KOPT-K1 (cell line): ENCODE measurements around the gene SERTAD1.

Experiments used
- H3K27ac ChIP-seq: fragments of 200-600 bp; sonication (generic); 2 replicates; pipeline ENCODE4 v1.5.1; 2016; ENCODE audit warnings: antibody characterized with exemption, mild to moderate bottlenecking, low read depth, low read length; ENCODE audit not compliant: poor library complexity, severe bottlenecking
- H3K36me3 ChIP-seq: fragments of 200-600 bp; sonication (generic); 2 replicates; pipeline ENCODE4 v1.5.1; 2017; ENCODE audit warnings: antibody characterized with exemption, mild to moderate bottlenecking, low read length, moderate library complexity; ENCODE audit not compliant: insufficient read depth
- H3K9me3 ChIP-seq: fragments of 200-600 bp; sonication (generic); 2 replicates; pipeline ENCODE4 v1.5.1; 2017; ENCODE audit warnings: antibody characterized with exemption, low read length, mild to moderate bottlenecking; ENCODE audit not compliant: insufficient read depth, poor library complexity, severe bottlenecking

The SERTAD1 gene

DNA sequence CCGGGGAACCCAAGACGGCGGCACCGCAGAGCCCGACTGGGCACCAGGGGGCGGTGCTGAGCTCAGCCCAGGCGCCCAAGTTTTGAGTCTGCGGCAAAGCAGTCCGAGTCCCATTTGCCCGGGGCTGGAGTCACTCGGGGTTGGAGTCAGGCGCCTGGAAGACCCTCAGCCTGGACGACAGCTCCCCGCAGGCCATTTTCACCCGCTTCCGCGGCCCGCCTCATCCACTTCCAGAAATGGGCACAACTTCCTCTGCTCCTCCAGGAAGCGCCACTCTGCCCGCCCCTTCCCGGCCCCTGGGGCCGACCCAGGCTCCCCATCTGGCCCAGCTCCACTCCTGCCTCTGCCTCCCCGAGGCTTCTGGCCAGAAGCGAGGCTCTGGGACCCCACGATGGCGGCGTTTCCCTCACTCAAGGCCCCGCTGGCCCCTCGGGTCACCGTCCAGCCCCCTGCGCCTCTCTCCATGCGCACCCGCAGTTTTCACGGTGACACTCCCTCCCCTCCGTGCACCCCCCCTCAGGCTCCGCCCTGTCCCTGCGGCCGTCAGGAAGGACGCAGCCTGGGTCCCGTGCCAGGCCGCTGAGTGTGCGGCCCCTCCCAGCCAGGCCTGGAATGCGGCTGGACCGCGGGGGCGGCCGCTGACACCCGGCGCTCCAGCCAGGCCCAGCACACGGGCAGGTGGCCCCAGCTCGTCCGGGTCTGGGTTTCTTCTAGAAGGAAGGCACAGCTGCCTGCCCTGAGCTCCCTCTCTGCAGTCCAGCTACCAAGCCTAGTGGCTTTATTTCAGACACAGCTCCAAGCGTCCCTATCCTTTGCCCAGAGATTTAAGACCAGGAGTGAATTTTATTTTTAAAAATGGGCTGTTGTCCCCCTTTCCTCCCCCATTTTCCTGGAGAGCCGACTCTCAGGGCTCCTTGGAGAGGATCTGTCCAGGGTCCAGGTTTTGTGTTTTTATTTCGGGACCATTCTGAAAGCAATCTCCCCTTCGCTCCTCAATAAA is 4.7 kb downstream of the SERTAD1 start:
- Histone ChIP-seq H3K9me3 (no peaks in the 10 kb centered on the region), H3K27ac (peak overlapping the region; percentile 72), H3K36me3 (no peaks in the 10 kb centered on the region)

DNA sequence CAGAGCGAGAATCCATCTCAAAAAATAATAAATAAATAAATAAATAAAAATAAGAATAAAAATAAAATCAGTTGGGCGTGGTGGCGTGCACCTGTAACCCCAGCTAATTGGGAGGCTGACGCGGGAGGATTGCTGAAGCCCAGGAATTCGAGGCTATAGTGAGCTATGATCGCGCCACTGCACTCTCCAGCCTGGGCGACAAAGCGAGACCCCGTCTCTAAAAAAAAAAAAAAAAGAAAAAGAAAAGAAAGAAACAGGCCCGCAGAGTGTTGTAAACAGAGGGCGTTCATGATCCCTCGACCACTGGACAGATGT is 5.4 kb downstream of the SERTAD1 start:
- H3K27ac ChIP-seq, result peak overlapping the region; percentile 72
- H3K36me3 ChIP-seq, result no peaks in the 10 kb centered on the region

DNA sequence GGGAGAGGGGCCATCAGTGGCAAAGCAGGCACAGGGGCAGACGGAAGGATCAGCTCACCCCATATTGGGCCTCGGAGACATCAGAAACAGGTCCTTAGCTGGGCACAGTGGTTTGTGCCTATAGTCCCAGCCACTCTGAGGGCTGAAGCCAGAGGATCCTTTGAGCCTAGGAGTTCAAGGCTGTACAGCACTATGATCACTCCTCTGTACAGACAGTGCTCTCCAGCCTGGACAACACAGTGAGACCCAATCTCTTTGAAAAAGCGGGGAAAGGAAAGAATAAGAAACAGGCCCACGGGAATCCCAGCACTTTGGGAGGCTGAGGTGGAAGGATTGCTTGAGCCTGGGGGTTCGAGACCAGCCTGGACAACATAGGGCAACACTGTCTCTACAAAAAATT is 6.0 kb downstream of the SERTAD1 start:
- no peaks in the 10 kb centered on the region for H3K36me3 ChIP-seq
- H3K9me3 ChIP-seq, result no peaks in the 10 kb centered on the region
- no peak overlapping the region for H3K27ac ChIP-seq

More for the DNA sequence above, 5.4 kb downstream of the SERTAD1 start:
- H3K9me3 ChIP-seq, result no peaks in the 10 kb centered on the region

DNA sequence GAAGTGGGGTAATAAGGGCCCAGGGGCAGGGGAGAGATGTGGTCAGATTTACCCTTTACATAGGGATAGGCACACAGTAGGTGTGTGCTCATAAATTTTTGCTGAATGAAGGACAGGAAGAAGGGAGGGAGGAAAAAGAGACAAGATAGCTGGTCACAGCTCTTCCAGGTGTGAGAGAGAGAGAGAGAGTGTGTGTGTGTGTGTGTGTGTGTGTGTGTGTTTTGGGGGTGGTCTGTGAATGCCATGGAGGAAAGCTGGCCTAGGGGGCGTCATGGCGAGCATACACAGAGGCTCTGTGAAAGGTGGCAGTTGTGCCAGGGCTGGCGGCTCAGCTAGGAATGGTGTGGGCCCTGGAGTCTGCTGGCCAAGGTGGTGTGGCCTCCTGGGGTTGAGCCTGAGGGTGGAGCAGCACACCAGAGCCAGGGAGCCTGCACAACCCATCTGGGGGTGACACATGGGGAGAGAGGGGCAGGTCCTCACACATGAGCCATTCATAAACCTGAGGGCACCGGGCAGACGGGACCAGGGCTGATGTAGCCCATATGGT is 6.7 kb downstream of the SERTAD1 start:
- H3K36me3 ChIP-seq, result no peaks in the 10 kb centered on the region
- H3K27ac ChIP-seq, result no peak overlapping the region
- no peaks in the 10 kb centered on the region for H3K9me3 ChIP-seq

DNA sequence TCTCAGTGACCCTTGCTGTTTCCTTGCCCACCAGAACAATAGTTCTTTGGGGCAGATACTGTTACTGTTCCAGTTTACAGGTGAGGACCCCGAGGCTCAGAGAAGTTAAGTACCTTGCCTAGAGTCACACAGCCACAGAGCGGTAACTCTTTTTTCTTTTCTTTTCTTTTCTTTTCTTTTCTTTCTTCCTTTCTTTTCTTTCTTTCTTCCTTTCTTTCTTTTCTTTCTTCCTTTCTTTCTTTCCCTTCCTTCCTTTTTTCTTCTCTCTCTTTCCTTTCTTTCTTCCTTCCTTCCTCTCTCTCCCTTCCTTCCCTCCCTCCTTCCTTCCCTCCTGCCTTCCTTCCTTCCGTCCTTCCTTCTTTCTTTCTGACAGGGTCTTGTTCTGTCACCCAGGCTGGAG is 7.8 kb downstream of the SERTAD1 start:
- no peak overlapping the region for H3K27ac ChIP-seq
- no peaks in the 10 kb centered on the region for H3K9me3 ChIP-seq

DNA sequence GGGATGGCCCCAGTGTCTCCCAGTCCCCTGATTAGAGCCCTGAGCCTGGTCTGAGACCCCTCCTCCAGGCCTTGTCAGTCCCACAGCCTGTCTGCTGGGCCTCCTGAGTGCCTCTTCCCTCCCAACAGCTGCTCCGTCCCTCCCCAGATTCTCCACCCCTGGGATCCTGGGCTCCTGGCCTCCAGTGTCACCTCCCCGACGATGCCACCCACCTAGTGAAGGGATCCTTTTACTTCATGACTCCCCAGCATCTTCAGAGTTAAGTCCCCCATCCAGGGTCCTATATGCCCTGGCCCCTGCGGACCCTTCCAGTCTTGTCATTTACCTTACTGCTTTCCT is 8.2 kb downstream of the SERTAD1 start:
- Histone ChIP-seq H3K27ac (no peak overlapping the region), H3K9me3 (no peaks in the 10 kb centered on the region), H3K36me3 (no peaks in the 10 kb centered on the region)

More for the DNA sequence above, 7.8 kb downstream of the SERTAD1 start:
- H3K36me3 ChIP-seq, result no peaks in the 10 kb centered on the region

DNA sequence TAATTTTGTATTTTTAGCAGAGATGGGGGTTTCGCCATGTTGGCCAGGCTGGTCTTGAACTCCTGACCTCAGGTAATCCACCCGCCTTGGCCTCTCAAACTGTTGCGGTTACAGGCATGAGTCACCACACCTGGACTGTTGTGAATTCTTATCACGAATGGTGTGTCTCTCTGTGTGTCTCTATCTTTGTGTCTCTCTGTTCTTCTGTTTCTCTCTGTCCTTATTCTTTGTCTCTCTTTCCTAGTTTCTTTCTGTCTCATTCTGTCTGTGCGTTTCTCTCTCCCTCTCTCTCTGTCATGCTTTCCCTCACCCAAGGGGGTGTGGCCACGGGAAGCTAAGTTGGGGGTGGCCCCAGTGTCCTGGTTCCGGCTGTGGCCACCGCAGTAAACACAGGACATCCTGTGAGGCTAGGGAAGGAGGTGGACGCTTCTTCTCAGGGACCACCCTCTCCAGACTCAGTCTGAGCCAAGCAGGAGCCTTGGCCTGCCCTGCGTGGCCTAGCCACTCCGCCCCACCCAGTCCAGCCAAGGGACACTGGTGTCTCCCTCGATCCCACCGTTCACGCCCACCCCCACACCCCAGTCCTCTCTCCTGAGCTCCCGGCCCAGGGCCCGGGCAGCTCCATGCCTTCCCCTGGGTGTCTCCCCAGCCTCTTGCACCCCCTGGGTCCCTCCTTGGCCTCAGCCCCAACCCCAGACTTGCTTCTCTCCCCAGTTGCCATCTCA is 8.7 kb downstream of the SERTAD1 start:
- Histone ChIP-seq H3K9me3 (no peaks in the 10 kb centered on the region), H3K36me3 (no peaks in the 10 kb centered on the region), H3K27ac (no peak overlapping the region)

DNA sequence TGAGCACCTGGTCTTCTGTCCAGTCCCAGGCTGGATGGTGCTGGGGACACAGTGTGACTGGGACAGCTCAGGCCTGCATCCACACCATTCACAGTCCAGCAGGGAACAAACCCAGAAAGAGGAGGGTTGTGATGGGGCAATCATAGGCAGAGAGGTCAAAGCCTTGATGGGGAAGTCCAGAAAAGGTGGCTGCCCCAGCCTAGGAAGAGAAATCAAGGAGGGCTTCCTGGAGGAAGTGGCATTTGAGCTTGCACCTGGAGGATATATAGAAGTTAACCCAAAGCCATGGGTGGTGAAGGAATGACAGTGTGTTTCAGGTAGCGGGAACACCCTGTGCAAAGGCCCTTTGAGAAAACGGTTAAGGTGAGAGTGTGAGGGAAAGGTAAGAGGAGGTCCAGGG is 10.0 kb downstream of the SERTAD1 start:
- H3K27ac ChIP-seq, result no peak overlapping the region
- H3K9me3 ChIP-seq, result no peaks in the 10 kb centered on the region
- H3K36me3 ChIP-seq, result no peaks in the 10 kb centered on the region

DNA sequence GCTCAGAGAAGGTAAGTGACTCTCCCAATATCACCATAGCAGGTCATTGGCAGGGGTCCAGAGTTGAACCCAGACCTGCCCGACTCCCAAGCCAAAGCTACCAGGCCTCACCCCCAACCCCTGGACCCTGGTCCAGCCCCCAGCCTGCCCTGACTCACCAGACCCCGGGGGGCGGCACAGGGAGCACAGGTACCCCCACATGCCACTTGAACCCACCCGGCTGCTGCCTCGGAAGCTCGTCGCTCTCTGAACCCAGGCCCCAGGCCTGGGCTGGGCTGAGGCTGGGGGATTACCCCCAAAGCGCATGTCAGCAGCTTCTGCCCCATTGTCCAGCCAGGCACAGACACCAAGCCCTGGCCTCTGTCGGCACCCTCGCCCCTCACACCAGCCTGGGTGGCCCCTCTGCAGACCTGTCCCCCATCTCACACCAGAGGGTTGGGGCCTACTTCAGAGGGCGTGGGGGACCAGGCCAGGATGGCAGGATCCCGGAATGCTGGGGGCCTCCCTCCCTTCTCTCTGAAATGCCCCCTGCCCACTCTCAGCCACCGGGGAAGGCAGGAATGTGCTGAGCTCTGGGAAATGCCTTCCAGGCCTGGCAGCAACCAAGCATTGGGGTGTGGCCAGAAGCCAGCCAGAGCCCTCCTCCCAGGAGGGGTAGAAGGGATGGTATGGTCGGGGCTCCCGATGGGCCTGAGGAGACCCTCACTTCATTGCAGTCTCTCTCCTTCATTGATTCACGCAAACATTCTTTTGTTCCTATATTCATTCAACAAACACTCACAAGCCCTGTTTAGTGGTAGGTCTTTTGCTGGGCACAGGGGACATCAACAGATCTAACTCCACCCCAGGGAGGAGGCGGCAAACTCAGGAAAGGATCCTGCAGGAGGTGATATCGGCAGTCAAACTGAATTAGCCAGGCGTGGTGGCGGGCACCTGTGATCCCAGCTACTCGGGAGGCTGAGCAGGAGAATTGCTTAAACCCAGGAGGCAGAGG is 11.0 kb downstream of the SERTAD1 start:
- Histone ChIP-seq H3K36me3 (no peaks in the 10 kb centered on the region), H3K27ac (no peak overlapping the region), H3K9me3 (no peaks in the 10 kb centered on the region)

DNA sequence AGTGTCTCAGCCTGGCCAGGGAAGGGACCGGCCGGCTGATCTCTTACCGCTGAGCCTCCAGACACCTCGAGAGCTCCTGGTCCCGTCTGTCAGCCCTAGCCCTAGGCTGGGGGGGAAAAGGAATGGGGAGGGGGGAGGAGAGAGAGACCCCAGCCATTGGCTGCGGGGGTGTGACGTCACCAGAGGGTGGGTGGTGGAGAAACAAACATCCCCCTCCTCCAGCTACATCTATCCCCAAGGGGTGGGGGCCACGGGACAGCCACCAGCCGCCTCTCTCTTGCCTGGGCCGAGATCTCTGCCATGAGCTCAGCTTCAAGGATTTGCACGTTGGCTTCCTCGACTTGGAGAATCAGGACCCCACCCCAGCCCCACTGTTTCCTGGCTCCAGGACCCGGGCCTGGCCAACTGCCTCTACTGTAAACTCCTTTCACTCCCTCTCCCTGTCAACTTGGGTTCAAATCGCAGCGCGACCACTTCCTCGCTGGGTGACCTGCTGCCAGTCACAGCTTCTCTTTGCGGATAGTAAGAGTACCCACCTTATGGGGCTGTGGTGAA is 12.4 kb downstream of the SERTAD1 start, which contains the start of gene PRX:
Gene PRX (minus strand): TSS at position 88 of the 555 bp plus-strand sequence. CDS start 5,446 bp downstream, outside the sequence.
- Histone ChIP-seq H3K9me3 (no peaks in the 10 kb centered on the region), H3K36me3 (no peaks in the 10 kb centered on the region), H3K27ac (no peak within 1 kb of the TSS)

DNA sequence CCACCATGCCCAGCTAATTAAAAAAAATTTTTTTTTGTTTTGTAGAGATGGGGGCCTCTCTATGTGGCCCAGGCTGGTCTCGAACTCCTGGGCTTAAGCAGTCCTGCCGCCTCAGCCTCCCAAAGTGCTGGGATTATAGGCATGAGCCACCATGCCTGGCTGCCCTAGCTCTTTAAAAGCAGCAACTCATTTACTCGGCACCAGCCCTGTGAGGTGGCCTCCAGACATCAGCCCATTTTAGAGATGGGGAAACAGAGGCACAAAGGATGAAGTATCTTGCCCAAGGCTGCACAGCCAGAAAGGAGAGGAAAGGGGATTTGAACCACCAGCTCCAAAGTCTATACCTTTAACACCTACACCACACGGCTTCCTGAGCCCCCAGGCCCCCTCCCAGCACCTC is 12.9 kb downstream of the SERTAD1 start:
- Histone ChIP-seq H3K36me3 (no peaks in the 10 kb centered on the region), H3K9me3 (no peaks in the 10 kb centered on the region), H3K27ac (no peak overlapping the region)

DNA sequence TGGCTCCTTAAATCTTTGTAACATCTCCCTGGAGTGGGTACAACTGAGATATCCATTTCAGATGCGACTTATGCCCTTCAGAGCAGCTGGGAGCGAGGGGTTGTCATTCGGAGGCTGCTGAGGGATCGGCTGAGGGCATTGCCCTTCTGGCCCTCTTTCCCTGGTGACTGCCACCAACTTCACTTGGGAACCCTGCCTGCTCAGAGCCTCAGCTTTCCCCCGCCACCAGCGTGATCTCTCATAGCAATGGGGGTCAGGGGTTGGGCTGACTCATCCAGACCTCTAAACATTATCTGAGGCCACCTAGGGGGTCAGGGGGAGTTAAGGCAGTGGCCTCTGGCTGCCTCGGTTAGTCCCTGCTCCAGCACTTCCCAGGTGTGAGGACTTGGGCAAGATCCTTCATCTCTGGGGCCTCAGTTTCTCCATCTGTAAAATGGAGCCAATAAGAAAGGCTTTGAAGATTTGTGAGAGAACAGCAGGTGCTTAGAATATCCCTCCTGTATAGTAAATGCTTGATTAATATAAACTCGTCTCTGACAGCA is 13.8 kb downstream of the SERTAD1 start:
- Histone ChIP-seq H3K27ac (no peak overlapping the region), H3K9me3 (no peaks in the 10 kb centered on the region), H3K36me3 (no peaks in the 10 kb centered on the region)

DNA sequence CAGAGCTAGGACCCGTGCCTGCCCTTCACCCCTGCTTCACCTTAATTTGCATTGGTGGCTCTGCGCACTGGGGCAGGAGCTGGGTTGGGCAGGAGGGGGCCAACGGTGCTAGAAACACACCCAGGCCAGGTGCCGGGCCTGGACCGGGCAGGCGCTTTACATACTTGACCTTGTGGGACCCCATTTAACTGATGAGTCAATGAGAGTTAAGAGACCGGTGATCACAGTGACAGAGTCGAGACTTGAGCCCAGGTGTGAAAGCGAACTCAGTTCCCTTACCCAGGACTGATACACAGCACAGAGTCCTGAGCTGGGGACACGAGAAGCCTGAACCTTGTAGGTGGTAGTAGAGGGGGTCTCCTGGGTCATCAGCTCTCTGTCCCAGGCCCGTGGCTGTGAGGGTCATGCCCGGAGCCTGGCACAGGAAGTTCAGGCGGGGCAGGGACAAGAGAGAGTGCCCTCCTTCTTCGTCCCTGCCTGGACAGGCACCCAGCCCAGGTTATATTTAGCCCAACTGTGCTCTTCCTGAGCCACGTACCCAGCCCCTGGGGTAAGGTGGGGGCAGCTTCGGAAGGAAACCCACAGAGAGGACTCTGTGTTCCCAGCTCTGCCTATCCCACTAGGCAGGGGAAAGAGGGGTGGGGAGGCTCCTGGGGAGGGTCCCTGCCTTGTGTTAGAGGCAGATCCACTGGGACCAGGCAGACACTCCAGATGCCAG is 14.5 kb downstream of the SERTAD1 start:
- Histone ChIP-seq H3K36me3 (no peaks in the 10 kb centered on the region), H3K27ac (no peak overlapping the region), H3K9me3 (no peaks in the 10 kb centered on the region)
